Measurements from ENCODE around the gene KRT24. TPM values are rescaled to one million over a fixed set of nuclear protein-coding genes. Genes with fewer than 3 reads are reported as not detected.

The KRT24 gene
- total and polyA plus RNA-seq, 2 donors (not counting 3 experiments of a cell fraction or from before 2014, with no cell fraction given): not detected

- intact Hi-C loops (cut with micrococcal nuclease): no loop called here
- no peaks in the 10 kb centered on the region for H3K9me1 ChIP-seq (replicated peaks; ENCODE audit: control insufficient read depth, extremely low read depth, insufficient read depth, low read length)
- no peaks in the 10 kb centered on the region for H3K79me2 ChIP-seq (ENCODE audit: control insufficient read depth, insufficient read depth, low read length)
- H3K27ac ChIP-seq (ENCODE audit: insufficient read depth, low read depth, low read length): no peak overlapping the region
- ChIA-PET POLR2A (no interaction called here), CTCF (no interaction called here)
- no peaks in the 10 kb centered on the region for H4K20me1 ChIP-seq (replicated peaks; ENCODE audit: control insufficient read depth, extremely low read depth, insufficient read depth, low read length)
- no peaks in the 10 kb centered on the region for H3K36me3 ChIP-seq (ENCODE audit: control insufficient read depth in 2 of 2, extremely low read depth in 1 of 2, insufficient read depth in 2 of 2, low read length in 2 of 2)
- H3K4me3 ChIP-seq (replicated peaks in 1 of 3; ENCODE audit: insufficient read depth in 1 of 3, low read depth in 1 of 3, low read length in 3 of 3): no peak overlapping the region
- no peak overlapping the region for H3K4me2 ChIP-seq (ENCODE audit: insufficient read depth, low read length)
- H3K4me1 ChIP-seq (ENCODE audit: control insufficient read depth, extremely low read depth, insufficient read depth, low read length): no peaks in the 10 kb centered on the region
- FAIRE-seq (no peak), DNase-seq (ENCODE audit: low read depth, low spot score) (no peak)
- H3K27me3 ChIP-seq (ENCODE audit: control insufficient read depth in 2 of 2, insufficient read depth in 2 of 2, low read length in 2 of 2): peaks cover 11 to 22% of the 10 kb centered on the region in 2 experiments
- no peak for TF ChIP-seq POLR2A (IDR thresholded peaks at IDR 0.05; ENCODE audit: low read depth, low read length)
- TF ChIP-seq POLR2AphosphoS5 (IDR thresholded peaks at IDR 0.05; ENCODE audit: insufficient read depth, low read depth, low read length): no peak
- no peak for TF ChIP-seq MAX (IDR thresholded peaks at IDR 0.05; ENCODE audit: insufficient read depth, insufficient read length)
- TF ChIP-seq MYC (IDR thresholded peaks at IDR 0.05; ENCODE audit: low read depth, low read length): no peak
- TF ChIP-seq JUN (IDR thresholded peaks at IDR 0.05; ENCODE audit: borderline replicate concordance, insufficient read depth, insufficient read length, low read depth): no peak
- TF ChIP-seq CTCF (IDR thresholded peaks at IDR 0.05; ENCODE audit: extremely low read depth in 1 of 2, insufficient read depth in 1 of 2, low read depth in 1 of 2, low read length in 2 of 2): no peak
- no peak for TF ChIP-seq GATA2 (IDR thresholded peaks at IDR 0.05; ENCODE audit: insufficient read depth, insufficient read length, low read depth, low read length)
- no peak for TF ChIP-seq FOS (IDR thresholded peaks at IDR 0.05; ENCODE audit: borderline replicate concordance, insufficient read depth, low read length)
- no TSS peak for BruUV-seq (replicated peaks)
- dilution Hi-C loops (cut with MboI; ENCODE audit: extremely low pct_ligation_motif_present, low sequenced_read_pairs): no loop called here
- H3K9me3 ChIP-seq (replicated peaks; ENCODE audit: control insufficient read depth, insufficient read depth, low read length): no peaks in the 10 kb centered on the region
- no peak overlapping the region for H2AFZ ChIP-seq (ENCODE audit: low read depth, low read length)
- H3K9ac ChIP-seq (replicated peaks; ENCODE audit: extremely low read depth, insufficient read depth, low read length): no peak overlapping the region
Observed at GRCh38 chr17:40675905-40676304, 27.6 kb downstream of the KRT24 start.

All from endothelial cell of umbilical vein (primary cell).